GM10266 (cell line): ENCODE results near the gene WDFY4.

Experiments used
- DNase-seq: peaks from one replicate; pipeline ENCODE4 v3.0.0; 2012; ENCODE audit errors: extremely low spot score
- TF ChIP-seq, protein P1 (sequence below): IDR thresholded peaks from 2 replicates; pipeline ENCODE4 v1.5.1; 2012; ENCODE audit warnings: mild to moderate bottlenecking, low read depth; ENCODE audit not compliant: control insufficient read depth, insufficient read depth; ENCODE audit errors: missing control alignments

WDFY4 gene

DNA sequence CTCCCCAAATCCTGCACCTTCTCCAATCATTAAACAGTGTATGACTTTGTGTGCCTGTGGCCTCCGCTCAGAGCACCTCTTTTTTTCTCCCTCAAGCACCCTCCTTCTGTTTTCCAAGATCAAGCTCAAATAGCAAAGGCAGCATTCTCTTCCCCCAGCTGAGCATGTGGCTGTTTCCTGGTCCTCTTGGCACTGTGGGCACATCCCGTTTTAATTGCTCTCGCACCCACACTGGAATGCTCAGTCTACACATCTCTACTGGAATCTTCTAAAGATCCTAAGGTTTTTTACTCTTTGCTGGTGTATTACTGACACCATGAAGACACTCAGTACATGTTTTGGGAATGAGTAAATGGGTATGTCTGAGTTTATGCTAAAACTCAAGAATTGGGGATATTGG lies 107.4 kb downstream of the WDFY4 start:
- no peak for DNase-seq
- TF ChIP-seq, protein P1, sequence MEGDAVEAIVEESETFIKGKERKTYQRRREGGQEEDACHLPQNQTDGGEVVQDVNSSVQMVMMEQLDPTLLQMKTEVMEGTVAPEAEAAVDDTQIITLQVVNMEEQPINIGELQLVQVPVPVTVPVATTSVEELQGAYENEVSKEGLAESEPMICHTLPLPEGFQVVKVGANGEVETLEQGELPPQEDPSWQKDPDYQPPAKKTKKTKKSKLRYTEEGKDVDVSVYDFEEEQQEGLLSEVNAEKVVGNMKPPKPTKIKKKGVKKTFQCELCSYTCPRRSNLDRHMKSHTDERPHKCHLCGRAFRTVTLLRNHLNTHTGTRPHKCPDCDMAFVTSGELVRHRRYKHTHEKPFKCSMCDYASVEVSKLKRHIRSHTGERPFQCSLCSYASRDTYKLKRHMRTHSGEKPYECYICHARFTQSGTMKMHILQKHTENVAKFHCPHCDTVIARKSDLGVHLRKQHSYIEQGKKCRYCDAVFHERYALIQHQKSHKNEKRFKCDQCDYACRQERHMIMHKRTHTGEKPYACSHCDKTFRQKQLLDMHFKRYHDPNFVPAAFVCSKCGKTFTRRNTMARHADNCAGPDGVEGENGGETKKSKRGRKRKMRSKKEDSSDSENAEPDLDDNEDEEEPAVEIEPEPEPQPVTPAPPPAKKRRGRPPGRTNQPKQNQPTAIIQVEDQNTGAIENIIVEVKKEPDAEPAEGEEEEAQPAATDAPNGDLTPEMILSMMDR = no peak

DNA sequence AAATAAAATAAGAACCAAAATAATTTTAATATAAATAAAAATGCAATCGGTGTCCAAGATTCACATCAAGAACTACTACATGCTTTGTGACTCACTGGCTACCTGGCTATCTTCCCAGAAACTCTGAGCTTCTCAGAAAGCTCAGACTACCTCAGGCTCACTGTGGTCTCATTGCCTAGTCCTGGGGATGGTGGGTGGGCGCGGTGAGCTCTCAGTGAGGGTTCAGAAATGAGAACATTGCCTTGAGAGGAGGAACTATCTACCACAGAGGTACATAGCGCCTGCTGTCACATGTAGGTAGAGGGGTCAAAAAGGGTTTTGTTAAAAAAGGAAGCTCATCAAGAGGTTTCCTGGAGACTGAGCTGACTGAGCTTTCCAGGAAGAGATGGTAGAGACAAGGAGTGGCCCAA lies 108.0 kb downstream of the WDFY4 start:
- TF ChIP-seq, protein P1 = no peak

DNA sequence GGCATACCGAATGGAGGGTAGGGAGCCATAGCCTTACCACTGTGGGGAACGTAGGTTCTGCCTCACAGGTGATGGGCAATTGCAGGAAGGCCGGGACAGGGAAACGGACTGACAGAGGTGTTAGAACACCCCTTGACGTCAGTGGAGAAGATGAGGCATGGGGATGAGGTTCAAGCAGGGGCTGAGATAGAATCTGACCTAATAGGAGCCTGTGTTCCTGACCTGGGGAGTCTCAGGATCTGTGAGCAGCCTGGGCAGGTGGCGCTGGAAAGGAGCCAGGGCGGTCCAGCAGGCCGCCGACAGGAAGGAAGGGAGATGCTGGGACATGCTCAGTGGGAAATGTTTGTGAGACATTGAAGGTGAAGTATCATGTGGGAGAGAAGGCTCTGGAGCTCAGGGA lies 109.4 kb downstream of the WDFY4 start:
- TF ChIP-seq, protein P1 = no peak

More for the DNA sequence above, 108.0 kb downstream of the WDFY4 start:
- DNase-seq = no peak

DNA sequence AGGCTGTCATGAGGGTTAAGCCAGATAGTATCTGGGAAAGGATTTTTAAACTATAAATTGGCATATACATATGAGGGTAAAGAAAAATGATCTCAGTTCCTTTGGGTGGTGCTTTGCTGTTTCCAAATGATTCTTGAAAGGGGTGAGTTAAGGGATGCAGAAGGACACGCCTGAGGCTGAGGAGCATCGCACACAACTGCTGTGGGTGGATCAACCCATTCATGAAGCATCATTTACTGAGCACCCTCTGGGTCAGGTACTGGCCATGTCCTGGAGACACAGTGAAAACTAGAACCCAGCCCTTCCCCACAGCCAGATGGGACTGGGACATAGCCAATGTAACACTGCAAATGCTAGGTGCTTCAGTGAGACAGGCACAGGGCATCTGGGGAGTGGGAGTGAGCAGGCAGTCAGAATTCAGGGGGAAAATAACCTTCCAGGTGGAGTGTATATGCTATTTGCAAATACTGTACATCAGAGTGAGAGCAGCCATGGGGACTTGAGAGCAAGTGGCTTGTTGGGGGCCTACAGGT lies 112.1 kb downstream of the WDFY4 start:
- DNase-seq = no peak
- TF ChIP-seq, protein P1 = no peak

More for the DNA sequence above, 109.4 kb downstream of the WDFY4 start:
- DNase-seq = no peak

DNA sequence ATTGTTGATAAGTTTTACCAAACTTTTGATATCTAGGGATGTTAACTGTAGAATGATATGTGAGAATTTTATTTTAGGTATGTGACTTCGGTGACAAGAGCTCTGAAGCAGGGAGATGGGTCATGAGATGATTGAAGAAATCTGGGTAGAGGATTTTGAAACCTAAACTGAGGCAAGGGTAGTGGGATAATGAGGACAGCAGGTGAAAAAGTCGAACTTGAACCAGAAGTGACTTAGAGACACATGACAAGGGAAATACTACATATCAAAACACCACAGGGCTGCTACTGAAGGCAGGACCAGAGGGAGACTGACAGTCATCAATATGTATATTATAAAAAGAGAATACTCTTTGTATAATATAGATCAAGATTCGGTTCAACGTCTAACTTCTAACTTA lies 113.2 kb downstream of the WDFY4 start:
- no peak for DNase-seq
- TF ChIP-seq, protein P1 = no peak

DNA sequence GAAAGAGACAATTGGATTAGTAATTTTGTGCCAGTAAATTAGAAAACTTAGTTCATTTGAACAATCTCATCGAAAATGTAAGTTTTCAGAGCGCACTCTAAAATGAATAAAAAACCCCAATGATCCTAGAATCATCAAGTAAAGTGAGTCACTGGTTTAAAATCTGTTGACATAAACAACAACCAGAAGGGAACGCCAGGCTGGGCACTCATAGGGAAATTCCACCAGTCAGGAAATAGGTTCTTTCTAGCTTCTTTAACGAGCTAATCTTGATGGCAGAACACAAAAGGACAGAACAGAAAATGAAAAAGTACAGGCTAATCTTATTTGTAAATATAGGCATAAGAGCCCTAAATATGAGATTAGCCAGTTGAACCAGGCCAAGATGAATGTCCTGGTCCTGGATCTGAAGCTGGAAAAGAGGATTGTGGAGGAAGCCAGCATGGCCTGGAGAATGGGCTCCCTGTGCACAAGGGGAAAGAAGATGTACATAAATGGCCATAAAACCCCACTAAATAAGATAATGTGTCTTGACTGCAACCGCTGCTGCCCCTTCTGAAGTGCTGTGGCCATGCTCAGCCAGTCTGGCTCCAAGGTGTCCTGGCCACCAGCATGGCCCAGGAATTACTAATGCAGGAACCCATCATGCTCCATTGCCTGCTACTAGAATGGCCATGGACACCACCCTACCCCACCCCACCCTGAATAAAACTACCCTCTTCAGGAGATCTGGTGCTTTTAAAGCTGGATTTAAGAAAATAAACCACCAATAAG lies 114.0 kb downstream of the WDFY4 start:
- TF ChIP-seq, protein P1 = no peak
- DNase-seq = no peak

DNA sequence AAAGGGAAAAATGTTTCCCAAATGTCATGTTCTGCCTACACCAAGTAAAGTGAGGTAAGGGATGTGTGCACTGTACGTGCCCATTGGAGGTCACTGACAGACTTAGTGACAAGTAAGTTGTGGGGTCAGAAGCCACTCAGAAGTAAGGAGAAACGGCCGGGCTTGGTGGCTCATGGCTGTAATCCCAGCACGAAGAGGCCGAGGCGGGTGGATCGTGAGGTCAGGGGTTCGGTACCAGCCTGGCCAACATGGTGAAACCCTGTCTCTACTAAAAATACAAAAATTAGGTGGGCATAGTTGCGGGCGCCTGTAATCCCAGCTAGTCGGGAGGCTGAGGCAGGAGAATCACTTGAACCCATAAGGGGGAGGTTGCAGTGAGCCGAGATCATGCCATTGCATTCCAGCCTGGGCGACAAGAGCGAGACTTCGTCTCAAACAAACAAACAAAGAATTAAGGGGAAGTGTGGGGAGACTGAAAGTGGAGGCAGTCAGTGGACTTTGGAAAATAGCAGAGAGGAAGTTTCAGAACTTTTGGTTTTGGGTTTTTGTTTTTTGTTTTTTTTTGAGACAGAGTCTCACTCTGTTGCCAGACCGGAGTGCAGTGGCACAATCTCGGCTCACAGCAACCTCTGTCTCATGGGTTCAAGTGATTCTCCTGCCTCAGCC lies 114.8 kb downstream of the WDFY4 start:
- no peak for DNase-seq
- TF ChIP-seq, protein P1 = no peak
